GM12878 (cell line): ENCODE data around the gene NAT9. TPM values are rescaled to one million over a fixed set of nuclear protein-coding genes. Genes with fewer than 3 reads are reported as not detected.

ENCODE experiments used
- ATAC-seq: fragments of 200-7000 bp; cut with Tn5 transposase; 3 replicates; pipeline ENCODE4 v1.9.1; 2020; ENCODE audit warnings: mild to moderate bottlenecking, moderate library complexity
- BruUV-seq: library from RNA; stranded (reverse); fragments of 400-500 nt; replicated peaks from 2 replicates; lab custom pipeline; 2021; lab: Mats Ljungman, UMichigan
- CTCF ChIA-PET: fragments of 300-600 bp; sonication (Branson Sonifier 250); formaldehyde crosslinking; extraction: SDS; loops from one replicate; lab custom pipeline; 2021; ENCODE audit warnings: inconsistent platforms; lab: Yijun Ruan, JAX
- POLR2A ChIA-PET: fragments of 350-600 bp; formaldehyde crosslinking; extraction: SDS; loops from one replicate; lab custom pipeline; 2021; ENCODE audit warnings: inconsistent platforms; lab: Charles Lee
- RAD21 ChIA-PET: fragments of 300-600 bp; sonication (Branson Sonifier 250); formaldehyde crosslinking; loops from one replicate; lab custom pipeline; 2023; ENCODE audit warnings: antibody characterized with exemption; ENCODE audit not compliant: unreplicated experiment; lab: Charles Lee
- SMC1A ChIA-PET: fragments of 300-600 bp; sonication (Branson Sonifier 250); formaldehyde crosslinking; loops from one replicate; lab custom pipeline; 2023; ENCODE audit not compliant: unreplicated experiment, uncharacterized antibody; lab: Charles Lee
- DNase-seq: peaks from one replicate; pipeline ENCODE4 v3.0.0-alpha.2; 2011; ENCODE audit warnings: low read depth, low spot score
- FAIRE-seq: peaks from 3 replicates; lab custom pipeline; 2011; peaks lifted over from hg19 to GRCh38; lab: Jason Lieb, UNC
- H2AFZ ChIP-seq: 2 replicates; pipeline ENCODE4 v1.6.0; 2011; ENCODE audit warnings: low read depth, low read length, control low read depth; ENCODE audit not compliant: control insufficient read depth
- H3K27ac ChIP-seq: 2 replicates; pipeline ENCODE4 v1.5.1; 2011; ENCODE audit warnings: control low read depth; ENCODE audit not compliant: control insufficient read depth, insufficient read depth
- H3K27me3 ChIP-seq, 2 experiments: replicated peaks in 1 of 2; 2 replicates each; pipeline versions ENCODE4 v1.6.0 to v1.6.1; 2011; ENCODE audit warnings: low read length in 1 of 2; ENCODE audit not compliant: control insufficient read depth in 2 of 2, insufficient read depth in 2 of 2
- H3K36me3 ChIP-seq, 2 experiments: 2 replicates each; pipeline ENCODE4 v1.5.1; 2011; ENCODE audit warnings: low read length in 1 of 2; ENCODE audit not compliant: control insufficient read depth in 2 of 2, insufficient read depth in 2 of 2
- H3K4me1 ChIP-seq: 2 replicates; pipeline ENCODE4 v1.6.1; 2011; ENCODE audit warnings: mild to moderate bottlenecking, low read length, moderate library complexity, mixed read lengths; ENCODE audit not compliant: control insufficient read depth, insufficient read depth
- H3K4me2 ChIP-seq: 2 replicates; pipeline ENCODE4 v1.6.0; 2011; ENCODE audit warnings: control low read depth; ENCODE audit not compliant: control insufficient read depth, insufficient read depth
- H3K4me3 ChIP-seq: fragments of 200-600 bp; sonication (generic); 2 replicates; pipeline ENCODE4 v1.5.1; 2016
- H3K79me2 ChIP-seq: 2 replicates; pipeline ENCODE4 v1.6.0; 2011; ENCODE audit warnings: low read length; ENCODE audit not compliant: control insufficient read depth, insufficient read depth
- H3K9ac ChIP-seq: 2 replicates; pipeline ENCODE4 v1.8.0; 2011; ENCODE audit warnings: low read length, control low read depth, mixed read lengths; ENCODE audit not compliant: control insufficient read depth, insufficient read depth
- H3K9me3 ChIP-seq: replicated peaks from 3 replicates; pipeline ENCODE4 v1.5.1; 2011; ENCODE audit warnings: mild to moderate bottlenecking, low read length; ENCODE audit not compliant: control insufficient read depth, insufficient read depth
- H4K20me1 ChIP-seq: 2 replicates; pipeline ENCODE4 v1.6.0; 2011; ENCODE audit not compliant: control insufficient read depth, insufficient read depth
- BCL3 ChIP-seq: IDR thresholded peaks from 2 replicates; pipeline ENCODE4 v1.6.1; 2011; ENCODE audit warnings: borderline replicate concordance, low read depth, mild to moderate bottlenecking, moderate library complexity, low read length; ENCODE audit not compliant: insufficient read depth, poor library complexity, severe bottlenecking
- CHD2 ChIP-seq: IDR thresholded peaks from 2 replicates; pipeline ENCODE4 v1.6.1; 2011; ENCODE audit warnings: low read depth, low read length, improper control_type of control experiment, borderline replicate concordance
- FOXM1 ChIP-seq: IDR thresholded peaks from 2 replicates; pipeline ENCODE4 v1.6.1; 2012; ENCODE audit warnings: low read depth, mild to moderate bottlenecking, inconsistent platforms, low read length, moderate library complexity
- IKZF2 ChIP-seq, 2 experiments: fragments of 450-650 bp; IDR thresholded peaks; 2 replicates each; pipeline ENCODE4 v1.6.1; 2017; ENCODE audit warnings: mild to moderate bottlenecking in 2 of 2, moderate library complexity in 2 of 2
- IRF3 ChIP-seq: fragments of 450-650 bp; IDR thresholded peaks from 2 replicates; pipeline ENCODE4 v1.6.1; 2014; ENCODE audit warnings: mild to moderate bottlenecking
- MTA3 ChIP-seq: IDR thresholded peaks from 2 replicates; pipeline ENCODE4 v1.6.1; 2012; ENCODE audit warnings: low read length, inconsistent platforms, borderline replicate concordance
- NFXL1 ChIP-seq: fragments of 450-650 bp; IDR thresholded peaks from 2 replicates; pipeline ENCODE4 v1.6.1; 2017; ENCODE audit warnings: antibody characterized with exemption, mild to moderate bottlenecking, borderline replicate concordance
- POU2F2 ChIP-seq: IDR thresholded peaks from 3 replicates; pipeline ENCODE4 v1.6.1; 2011; ENCODE audit warnings: low read depth, mild to moderate bottlenecking, low read length, borderline replicate concordance
- RB1 ChIP-seq: fragments of 450-650 bp; formaldehyde crosslinking; IDR thresholded peaks from 2 replicates; pipeline ENCODE4 v1.6.1; 2017; ENCODE audit warnings: mild to moderate bottlenecking, borderline replicate concordance
- RCOR1 ChIP-seq: conservative IDR thresholded peaks from 2 replicates; pipeline ENCODE4 v1.6.1; 2012; ENCODE audit warnings: low read depth, low read length, improper control_type of control experiment
- SPI1 ChIP-seq: IDR thresholded peaks from 2 replicates; pipeline ENCODE4 v1.6.1; 2011; ENCODE audit warnings: low read depth, mild to moderate bottlenecking, low read length, moderate library complexity, borderline replicate concordance; ENCODE audit not compliant: insufficient read depth
- SRF ChIP-seq, 2 experiments: IDR thresholded peaks; 2 replicates each; pipeline ENCODE4 v1.6.1; 2011; ENCODE audit warnings: low read depth in 2 of 2, low read length in 2 of 2, mild to moderate bottlenecking in 1 of 2, moderate library complexity in 1 of 2
- ZBTB33 ChIP-seq: fragments of 450-650 bp; IDR thresholded peaks from 2 replicates; pipeline ENCODE4 v1.6.1; 2017; ENCODE audit warnings: mild to moderate bottlenecking
- ZSCAN29 ChIP-seq: fragments of 450-650 bp; IDR thresholded peaks from 2 replicates; pipeline ENCODE4 v1.6.1; 2017; ENCODE audit warnings: mild to moderate bottlenecking, moderate library complexity
- WGBS: methylation state at CpG from one replicate; pipeline ENCODE4 v1.1.6; 2016; ENCODE audit warnings: low lambda C conversion rate; ENCODE audit not compliant: insufficient replicate concordance, insufficient coverage; ENCODE audit errors: missing lambda C conversion rate; 5-methylcytosine and 5-hydroxymethylcytosine counted together
- in situ Hi-C: fragments of 300-500 bp; cut with MboI; formaldehyde crosslinking; loops from 9 replicates; pipeline ENCODE4 v1.14.3; 2018; ENCODE audit warnings: mixed read lengths
- intact Hi-C: fragments of 100-400 bp; cut with micrococcal nuclease; formaldehyde crosslinking; loops from one replicate; pipeline ENCODE4 v1.14.2; 2022; ENCODE audit not compliant: unreplicated experiment
- polyA plus RNA-seq, 11 experiments: library from polyadenylated mRNA; depleted of rRNA in 4 of 11; unstranded in 6 of 11; stranded (reverse) in 5 of 11; fragments of >200 nt; fragmentation: Nextera tagmentation in 4 of 11; fragmentation: Illumina TruSeq in 1 of 11; extraction: Ambion mirVana in 4 of 11; extraction: Trizol in 1 of 11; gene quantifications; 1 replicate in 1 of 11; 2 replicates in 10 of 11; pipeline versions ENCODE4 v1.2.1 to v1.2.3, GENCODE V29; 2011 to 2016; ENCODE audit warnings: inconsistent platforms in 2 of 11, missing spikeins in 2 of 11, low read depth in 1 of 11
- total RNA-seq, 4 experiments: library from RNA; depleted of rRNA in 3 of 4; stranded (reverse); fragments of >200 nt in 3 of 4; fragmentation: Illumina TruSeq in 1 of 4; extraction: Trizol in 1 of 4; gene quantifications; 2 replicates each; pipeline versions ENCODE4 v1.2.1 to v1.2.3, GENCODE V29; 2013 to 2021

NAT9 gene
- total and polyA plus RNA-seq, 10 of the 15 experiments (the other 5 are each of a cell fraction or from before 2014, with no cell fraction given): 3.5 to 45.3 (median 27.3) TPM

DNA sequence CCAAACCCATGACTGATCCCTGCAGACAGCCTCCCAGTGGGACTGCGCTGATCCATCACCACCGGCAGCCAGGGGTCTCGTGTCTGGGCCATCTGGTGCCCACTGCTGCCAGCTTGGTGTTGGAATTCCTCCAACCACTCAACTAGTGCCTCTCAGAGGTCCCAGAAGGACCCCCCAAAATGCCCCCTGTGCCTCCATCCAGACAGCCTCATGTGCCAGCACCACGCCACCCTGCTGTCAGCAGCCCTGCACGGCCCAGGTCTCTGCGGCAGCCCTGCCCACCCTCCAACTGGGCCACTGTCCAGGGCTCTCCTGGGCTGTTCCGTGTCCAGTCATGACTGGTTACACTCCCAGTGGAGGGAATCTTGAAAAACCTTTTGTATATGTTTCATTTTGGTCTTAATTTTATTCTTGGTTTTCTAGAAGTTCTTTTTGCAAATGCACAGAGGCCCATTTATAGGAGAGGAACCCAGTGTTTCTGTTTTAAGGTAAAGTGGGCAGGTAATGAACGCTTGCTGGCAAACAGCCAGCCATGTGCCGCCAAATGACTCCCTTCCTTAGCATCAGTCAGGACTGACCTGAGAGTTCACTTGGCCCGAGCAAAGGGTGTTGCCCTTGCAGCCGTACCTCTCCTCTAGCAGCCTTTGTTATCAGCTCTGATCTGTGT, 48.9 kb upstream of the NAT9 start:
- ChIA-PET CTCF (interaction anchor here (0.9 kb wide), 1 partner anchor 136 kb away, joined by 5 read pairs; no protein-coding TSS in a partner anchor), SMC1A (no interaction called here), POLR2A (no interaction called here), RAD21 (no interaction called here)
- no peak overlapping the region for H3K27ac ChIP-seq
- no peak for TF ChIP-seq POU2F2
- TF ChIP-seq RCOR1: no peak
- no peak for TF ChIP-seq ZBTB33
- no peak for TF ChIP-seq CHD2
- no peak for TF ChIP-seq IRF3
- no peak for TF ChIP-seq NFXL1
- TF ChIP-seq MTA3: no peak
- no peak for TF ChIP-seq SRF (IDR thresholded peaks at IDR 0.05; ENCODE audit: low read depth in 2 of 2, low read length in 2 of 2)
- no peak for TF ChIP-seq IKZF2 (IDR thresholded peaks at IDR 0.05)
- TF ChIP-seq FOXM1: no peak
- TF ChIP-seq BCL3: no peak
- no peak for TF ChIP-seq RB1
- no peak for TF ChIP-seq ZSCAN29
- TF ChIP-seq SPI1: no peak
- no peak for FAIRE-seq
- no peak for DNase-seq
- H3K4me3 ChIP-seq: no peak overlapping the region
- H3K4me2 ChIP-seq: no peak overlapping the region
- intact Hi-C loops (no loop called here), in situ Hi-C loops (no loop called here)
- no peaks in the 10 kb centered on the region for H3K27me3 ChIP-seq
- ATAC-seq: no peak
- H3K9me3 ChIP-seq: no peaks in the 10 kb centered on the region
- H3K4me1 ChIP-seq: no peaks in the 10 kb centered on the region
- H4K20me1 ChIP-seq: no peaks in the 10 kb centered on the region
- no peak overlapping the region for H2AFZ ChIP-seq
- H3K9ac ChIP-seq: no peak overlapping the region
- BruUV-seq: no TSS peak
- 86% methylated on average over 11 of the region's 11 CpGs for WGBS
- peaks cover 0 to 1% of the 10 kb centered on the region in 2 experiments; a peak in 2 of 4 replicates for H3K36me3 ChIP-seq
- H3K79me2 ChIP-seq: no peaks in the 10 kb centered on the region
